Type B pancreatic cell (in vitro differentiated cells): ENCODE data around the gene PRKG1. TPM values are rescaled to one million over a fixed set of nuclear protein-coding genes. Genes with fewer than 3 reads are reported as not detected.

Experiments
- DNase-seq: peaks from one replicate; pipeline ENCODE4 v3.0.0; 2021; ENCODE audit warnings: mixed read lengths; ENCODE audit not compliant: unreplicated experiment; ENCODE audit errors: extremely low spot score
- H3K27ac Mint-ChIP-seq: 2 replicates; pipeline ENCODE4 v1.8.0; 2021; ENCODE audit warnings: mild to moderate bottlenecking, mixed read lengths
- H3K27me3 Mint-ChIP-seq: 2 replicates; pipeline ENCODE4 v1.8.0; 2021; ENCODE audit warnings: mixed read lengths
- H3K36me3 Mint-ChIP-seq: 2 replicates; pipeline ENCODE4 v1.8.0; 2021; ENCODE audit warnings: mixed read lengths
- H3K4me1 Mint-ChIP-seq: one replicate; pipeline ENCODE4 v1.8.0; 2021; ENCODE audit warnings: mixed read lengths; ENCODE audit not compliant: unreplicated experiment
- H3K4me3 Mint-ChIP-seq: 2 replicates; pipeline ENCODE4 v1.8.0; 2021; ENCODE audit warnings: mild to moderate bottlenecking, mixed read lengths
- H3K9me3 Mint-ChIP-seq: 2 replicates; pipeline ENCODE4 v1.8.0; 2021; ENCODE audit warnings: mixed read lengths
- CTCF ChIP-seq: fragments of 200-600 bp; sonication (generic); conservative IDR thresholded peaks from 2 replicates; pipeline ENCODE4 v1.5.0; 2021; ENCODE audit warnings: antibody characterized with exemption, mild to moderate bottlenecking
- total RNA-seq: library from RNA; stranded (reverse); gene quantifications from 2 replicates; pipeline ENCODE4 v1.2.1, GENCODE V29; 2021; ENCODE audit warnings: low replicate concordance

Gene PRKG1
- total RNA-seq, 1 donor from 2014 or later = 12.3 TPM

DNA sequence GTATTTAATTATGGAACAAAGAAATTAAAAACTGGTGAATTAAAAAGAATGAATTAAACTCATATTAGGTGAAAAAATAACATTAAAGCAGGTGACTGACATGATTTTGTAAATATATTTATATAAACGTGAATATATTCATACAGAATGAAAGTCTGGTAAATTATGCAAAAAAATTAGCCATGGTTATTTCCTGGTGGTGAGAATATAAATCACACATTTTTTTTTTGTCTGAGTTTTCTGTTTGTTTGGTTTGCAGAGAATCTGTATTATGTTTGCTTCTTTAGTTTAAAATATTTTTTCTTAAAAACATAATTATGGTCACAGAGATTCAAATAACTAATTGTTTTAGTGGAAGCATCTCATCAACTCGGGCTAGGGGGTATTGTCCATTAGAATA lies 698.1 kb downstream of the PRKG1 start:
- Mint-ChIP-seq H3K36me3 (no peaks in the 10 kb centered on the region), H3K27ac (no peak overlapping the region), H3K4me1 (no peaks in the 10 kb centered on the region), H3K27me3 (no peaks in the 10 kb centered on the region), H3K9me3 (no peaks in the 10 kb centered on the region), H3K4me3 (no peak overlapping the region)
- peak; percentile 70 for TF ChIP-seq CTCF
- DNase-seq = no peak

DNA sequence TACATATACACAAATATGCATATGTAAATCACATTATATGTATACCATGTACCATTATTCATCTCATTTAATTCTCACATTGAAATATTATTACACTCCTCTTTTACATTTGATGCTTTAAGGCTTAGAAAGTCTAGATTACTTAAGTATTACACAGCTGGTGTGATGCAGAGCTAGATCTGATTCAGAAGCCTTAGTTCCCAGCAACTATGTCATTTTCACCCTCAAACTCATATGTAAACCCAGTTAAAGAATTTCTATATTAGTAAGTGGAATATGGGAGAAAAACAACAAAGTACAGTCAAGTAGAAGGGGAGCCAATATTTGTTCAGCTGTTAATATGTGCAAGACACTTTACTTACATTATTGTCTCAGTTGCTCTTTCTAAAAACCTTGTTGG lies 699.4 kb downstream of the PRKG1 start:
- no peaks in the 10 kb centered on the region for H3K27me3 Mint-ChIP-seq
- no peaks in the 10 kb centered on the region for H3K9me3 Mint-ChIP-seq
- TF ChIP-seq CTCF = no peak
- no peak for DNase-seq
- H3K36me3 Mint-ChIP-seq = no peaks in the 10 kb centered on the region
- no peak overlapping the region for H3K27ac Mint-ChIP-seq
- H3K4me1 Mint-ChIP-seq = no peaks in the 10 kb centered on the region
- H3K4me3 Mint-ChIP-seq = no peak overlapping the region

DNA sequence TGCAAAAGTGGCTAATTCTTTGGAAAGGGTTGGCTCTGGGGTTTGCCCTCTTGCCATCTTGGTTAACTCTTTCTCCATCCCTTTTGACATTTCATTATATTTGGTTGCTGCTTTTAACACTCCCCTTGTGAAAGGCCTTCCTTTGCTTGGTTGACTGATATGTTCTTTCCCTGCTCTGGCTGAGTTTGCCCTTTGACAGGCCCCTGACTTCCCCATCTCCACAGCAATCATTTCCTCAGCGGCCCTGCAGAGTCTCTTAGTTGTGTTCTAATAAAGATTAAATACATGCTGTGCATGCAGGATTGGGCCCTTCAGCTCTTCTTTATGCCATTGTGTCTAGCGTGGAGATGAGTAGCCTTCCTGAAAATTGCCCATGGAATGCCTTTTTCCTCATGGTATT lies 709.7 kb downstream of the PRKG1 start:
- no peak for TF ChIP-seq CTCF
- no peaks in the 10 kb centered on the region for H3K9me3 Mint-ChIP-seq
- peaks cover 7% of the 10 kb centered on the region for H3K4me1 Mint-ChIP-seq
- H3K4me3 Mint-ChIP-seq = no peak overlapping the region
- no peak for DNase-seq
- H3K27me3 Mint-ChIP-seq = no peaks in the 10 kb centered on the region
- H3K36me3 Mint-ChIP-seq = no peaks in the 10 kb centered on the region
- H3K27ac Mint-ChIP-seq = no peak overlapping the region

DNA sequence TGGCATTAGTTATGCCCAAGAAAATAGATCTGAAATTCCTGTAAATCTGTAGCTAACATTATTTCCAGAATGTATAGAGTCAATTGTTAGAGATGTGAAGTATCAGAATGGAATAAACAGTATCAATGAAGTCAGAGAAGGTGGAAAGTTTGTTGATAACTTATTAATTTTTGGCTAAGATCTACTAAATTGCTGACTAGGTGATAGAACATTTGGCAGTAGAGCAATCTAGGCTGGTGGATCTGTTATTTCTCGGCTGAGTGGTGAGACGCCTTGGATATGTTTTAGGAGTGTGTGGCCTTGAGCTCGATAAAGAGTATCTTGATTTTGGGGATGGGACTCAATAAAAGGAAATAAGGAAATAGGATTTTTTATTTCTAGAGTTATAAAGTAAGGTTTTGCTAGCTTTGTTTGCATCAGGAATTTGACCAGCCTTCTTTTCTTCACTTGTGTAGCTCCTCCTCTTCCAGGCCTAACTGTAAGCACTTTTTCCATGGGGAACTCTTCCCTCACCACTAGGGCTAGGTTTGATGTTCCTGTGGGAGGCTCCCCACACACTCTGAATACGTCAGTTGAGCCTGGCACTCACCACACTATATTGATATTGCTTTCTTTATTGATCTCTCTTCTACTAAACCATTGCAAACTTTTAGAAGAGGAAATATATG lies 711.9 kb downstream of the PRKG1 start:
- Mint-ChIP-seq H3K27ac (no peak overlapping the region), H3K27me3 (no peaks in the 10 kb centered on the region), H3K36me3 (no peaks in the 10 kb centered on the region), H3K4me3 (no peak overlapping the region), H3K4me1 (peaks cover 7% of the 10 kb centered on the region), H3K9me3 (no peaks in the 10 kb centered on the region)
- no peak for TF ChIP-seq CTCF
- no peak for DNase-seq

DNA sequence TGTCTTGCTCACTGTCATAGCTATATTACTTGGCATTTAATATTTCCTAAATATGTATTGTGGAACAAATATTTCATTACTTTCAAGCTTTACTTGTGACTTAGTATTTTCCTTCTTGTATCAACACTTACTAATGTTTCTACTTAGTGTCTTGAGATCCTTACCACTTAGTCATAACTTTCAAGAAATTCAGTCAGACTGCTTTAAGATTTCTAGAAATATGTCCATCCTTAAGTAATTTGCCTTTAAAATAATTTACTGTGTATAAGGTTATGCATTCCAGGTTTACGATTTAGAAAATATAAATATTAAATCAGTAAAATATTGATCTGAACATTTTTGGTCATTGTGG lies 712.4 kb downstream of the PRKG1 start:
- Mint-ChIP-seq H3K36me3 (no peaks in the 10 kb centered on the region), H3K4me3 (no peak overlapping the region), H3K4me1 (peaks cover 7% of the 10 kb centered on the region), H3K9me3 (no peaks in the 10 kb centered on the region), H3K27ac (no peak overlapping the region), H3K27me3 (no peaks in the 10 kb centered on the region)
- no peak for TF ChIP-seq CTCF
- no peak for DNase-seq

DNA sequence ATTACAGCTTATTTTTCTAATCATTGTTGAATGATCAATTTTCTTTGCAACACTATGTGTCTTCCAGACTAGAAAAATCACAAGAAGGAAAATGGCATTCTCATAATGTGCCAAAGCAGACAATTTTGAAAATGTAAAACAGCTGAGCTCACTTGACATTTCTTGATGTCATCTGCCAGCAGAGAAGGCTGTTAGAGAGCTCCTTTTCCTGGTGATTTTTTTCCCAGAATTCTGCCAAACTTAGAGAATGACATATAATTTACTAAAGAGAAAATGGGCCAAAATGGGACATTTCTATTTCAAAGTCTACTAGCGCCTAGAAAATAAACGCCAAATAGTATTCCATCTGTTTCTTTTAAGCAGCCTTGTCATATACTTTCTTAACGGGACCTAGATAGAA lies 714.0 kb downstream of the PRKG1 start:
- no peak for TF ChIP-seq CTCF
- Mint-ChIP-seq H3K27me3 (no peaks in the 10 kb centered on the region), H3K27ac (no peak overlapping the region), H3K9me3 (no peaks in the 10 kb centered on the region), H3K4me3 (no peak overlapping the region), H3K4me1 (peaks cover 7% of the 10 kb centered on the region), H3K36me3 (no peaks in the 10 kb centered on the region)
- no peak for DNase-seq
